Mucosa of gallbladder (tissue), 1 donor: ENCODE results near the gene TCAP. TPM values are rescaled to one million over a fixed set of nuclear protein-coding genes. Genes with fewer than 3 reads are reported as not detected.
A peak's percentile ranks its signal among the peaks of the same experiment; 100 is the strongest.

Experiments used
- DNase-seq: peaks from one replicate; pipeline ENCODE4 v3.0.0-alpha.2; 2020; ENCODE audit warnings: low spot score
- total RNA-seq: library from RNA; stranded (reverse); gene quantifications from one replicate; pipeline ENCODE4 v1.2.1, GENCODE V29; 2021
- donor health status: DM: no; HTN: no; CAD: no.

The TCAP gene
- total RNA-seq: 2.0 TPM

GRCh38 chr17:39664581-39665561, at the start of gene TCAP:
TCAP (plus strand) TSS chr17:39665349; CDS start chr17:39665360, 11 bp downstream.
- no peak for DNase-seq

GRCh38 chr17:39615434-39615833, 49.7 kb upstream of the TCAP start:
- DNase-seq: no peak

- no peak for DNase-seq
These were observed 48.1 kb upstream of the TCAP start for GRCh38 chr17:39617100-39617445.

GRCh38 chr17:39617446-39618245, 47.5 kb upstream of the TCAP start:
- DNase-seq: peak; percentile 70

GRCh38 chr17:39618246-39618913, 46.8 kb upstream of the TCAP start:
- DNase-seq: no peak

- no peak for DNase-seq
These were observed 46.0 kb upstream of the TCAP start for GRCh38 chr17:39618956-39619785.

- no peak for DNase-seq
These were observed 45.4 kb upstream of the TCAP start for GRCh38 chr17:39619786-39620101.

GRCh38 chr17:39621523-39622379, 43.4 kb upstream of the TCAP start:
- DNase-seq: peak; percentile 91

- no peak for DNase-seq
These were observed 42.7 kb upstream of the TCAP start for GRCh38 chr17:39622380-39623006.

GRCh38 chr17:39623356-39623950, 41.7 kb upstream of the TCAP start:
- peak; percentile 87 for DNase-seq

GRCh38 chr17:39624313-39624712, 40.8 kb upstream of the TCAP start:
- DNase-seq: no peak

GRCh38 chr17:39625198-39625785, 39.9 kb upstream of the TCAP start:
- no peak for DNase-seq

- no peak for DNase-seq
These were observed 38.7 kb upstream of the TCAP start, which contains the start of gene PPP1R1B for GRCh38 chr17:39626171-39627046. PPP1R1B (plus strand) TSS chr17:39626952; CDS start chr17:39627393, 441 bp downstream.

GRCh38 chr17:39627047-39627711, 38.0 kb upstream of the TCAP start:
- DNase-seq: no peak

- DNase-seq: no peak
These were observed 37.2 kb upstream of the TCAP start for GRCh38 chr17:39627712-39628516.

- no peak for DNase-seq
These were observed 36.3 kb upstream of the TCAP start for GRCh38 chr17:39628655-39629493.
